Natural killer cell (primary cell): Measurements from ENCODE around the gene SRCIN1. TPM values are rescaled to one million over a fixed set of nuclear protein-coding genes. Genes with fewer than 3 reads are reported as not detected.

ENCODE experiments used
- ATAC-seq, 3 donors: fragments of 150-1000 bp in 2 of 3; fragments of 200-7000 bp in 1 of 3; cut with Tn5 transposase; 1 replicate in 1 of 3; 2 replicates in 2 of 3; pipeline ENCODE4 v1.10.0; 2021; ENCODE audit warnings: mild to moderate bottlenecking in 2 of 3, moderate library complexity in 2 of 3
- DNase-seq, 2 donors: peaks; one replicate each; pipeline versions ENCODE4 v3.0.0 to v3.0.0-alpha.2; 2013 to 2021; ENCODE audit warnings: mixed read lengths in 1 of 2
- H3K27ac ChIP-seq: one replicate; pipeline ENCODE4 v1.5.1; 2013; ENCODE audit warnings: mild to moderate bottlenecking, low read length
- H3K27me3 ChIP-seq: one replicate; pipeline ENCODE4 v1.6.1; 2013; ENCODE audit warnings: low read length; ENCODE audit not compliant: control insufficient read depth, insufficient read depth
- H3K36me3 ChIP-seq: one replicate; pipeline ENCODE4 v1.6.1; 2013; ENCODE audit warnings: low read length; ENCODE audit not compliant: control insufficient read depth, insufficient read depth
- H3K4me1 ChIP-seq: one replicate; pipeline ENCODE4 v1.6.1; 2013; ENCODE audit warnings: low read length; ENCODE audit not compliant: control insufficient read depth, insufficient read depth
- H3K4me3 ChIP-seq: one replicate; pipeline ENCODE4 v1.5.1; 2013; ENCODE audit warnings: low read length
- H3K9me3 ChIP-seq: one replicate; pipeline ENCODE4 v1.6.1; 2013; ENCODE audit warnings: low read length; ENCODE audit not compliant: control insufficient read depth, insufficient read depth
- H3K27ac Mint-ChIP-seq, 2 donors: one replicate each; pipeline ENCODE4 v1.8.0; 2022; ENCODE audit warnings: mild to moderate bottlenecking in 2 of 2, mixed read lengths in 2 of 2, moderate library complexity in 1 of 2
- H3K27me3 Mint-ChIP-seq, 2 donors: one replicate each; pipeline ENCODE4 v1.8.0; 2022; ENCODE audit warnings: low read depth in 2 of 2, mixed read lengths in 2 of 2
- H3K36me3 Mint-ChIP-seq: one replicate; pipeline ENCODE4 v1.8.0; 2022; ENCODE audit warnings: mixed read lengths
- H3K4me1 Mint-ChIP-seq, 2 donors: one replicate each; pipeline ENCODE4 v1.8.0; 2022; ENCODE audit warnings: mixed read lengths in 2 of 2
- H3K4me3 Mint-ChIP-seq: one replicate; pipeline ENCODE4 v1.8.0; 2022; ENCODE audit warnings: mild to moderate bottlenecking, moderate library complexity, mixed read lengths
- H3K9me3 Mint-ChIP-seq, 2 donors: one replicate each; pipeline ENCODE4 v1.8.0; 2022; ENCODE audit warnings: mixed read lengths in 2 of 2
- WGBS: methylation state at CpG from one replicate; pipeline ENCODE4 v1.1.7; 2013; ENCODE audit warnings: missing lambda C conversion rate; ENCODE audit not compliant: insufficient coverage; 5-methylcytosine and 5-hydroxymethylcytosine counted together
- intact Hi-C: fragments of 100-400 bp; cut with micrococcal nuclease; formaldehyde crosslinking; loops from one replicate; pipeline ENCODE4 v1.14.2; 2022
- total RNA-seq, 4 donors: library from RNA; stranded (reverse); fragments of 120-200 nt in 1 of 4; gene quantifications; one replicate each; pipeline versions ENCODE4 v1.2.3 to v1.2.4, GENCODE V29; 2013 to 2022
- TF ChIP-seq, protein P1 (sequence below): fragments of 200-600 bp; IDR thresholded peaks from one replicate; pipeline ENCODE4 v1.8.0; 2022; ENCODE audit warnings: antibody characterized with exemption

SRCIN1 gene
- total RNA-seq, 3 donors from 2014 or later (not counting 1 experiment from before 2014, with no cell fraction given): 0.28 to 0.50 TPM; not detected in 1

GRCh38 chr17:38571833-38572668 lies 33.7 kb downstream of the SRCIN1 start:
- Mint-ChIP-seq H3K27ac (no peak overlapping the region), H3K4me3 (no peak overlapping the region), H3K36me3 (no peaks in the 10 kb centered on the region), H3K27me3 (peaks cover 76 to 77% of the 10 kb centered on the region in 2 donors), H3K9me3 (no peaks in the 10 kb centered on the region), H3K4me1 (peaks cover 7 to 11% of the 10 kb centered on the region in 2 donors)
- DNase-seq (no peak), ATAC-seq (peak in 1 of 3 donors; percentile 7)
- TF ChIP-seq, protein P1, sequence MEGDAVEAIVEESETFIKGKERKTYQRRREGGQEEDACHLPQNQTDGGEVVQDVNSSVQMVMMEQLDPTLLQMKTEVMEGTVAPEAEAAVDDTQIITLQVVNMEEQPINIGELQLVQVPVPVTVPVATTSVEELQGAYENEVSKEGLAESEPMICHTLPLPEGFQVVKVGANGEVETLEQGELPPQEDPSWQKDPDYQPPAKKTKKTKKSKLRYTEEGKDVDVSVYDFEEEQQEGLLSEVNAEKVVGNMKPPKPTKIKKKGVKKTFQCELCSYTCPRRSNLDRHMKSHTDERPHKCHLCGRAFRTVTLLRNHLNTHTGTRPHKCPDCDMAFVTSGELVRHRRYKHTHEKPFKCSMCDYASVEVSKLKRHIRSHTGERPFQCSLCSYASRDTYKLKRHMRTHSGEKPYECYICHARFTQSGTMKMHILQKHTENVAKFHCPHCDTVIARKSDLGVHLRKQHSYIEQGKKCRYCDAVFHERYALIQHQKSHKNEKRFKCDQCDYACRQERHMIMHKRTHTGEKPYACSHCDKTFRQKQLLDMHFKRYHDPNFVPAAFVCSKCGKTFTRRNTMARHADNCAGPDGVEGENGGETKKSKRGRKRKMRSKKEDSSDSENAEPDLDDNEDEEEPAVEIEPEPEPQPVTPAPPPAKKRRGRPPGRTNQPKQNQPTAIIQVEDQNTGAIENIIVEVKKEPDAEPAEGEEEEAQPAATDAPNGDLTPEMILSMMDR: no peak
- peaks cover 39% of the 10 kb centered on the region for H3K27me3 ChIP-seq
- H3K4me3 ChIP-seq: no peak overlapping the region
- 1% methylated on average over 35 of the region's 39 CpGs for WGBS
- no peaks in the 10 kb centered on the region for H3K36me3 ChIP-seq
- H3K9me3 ChIP-seq: no peaks in the 10 kb centered on the region
- H3K4me1 ChIP-seq: peaks cover 10% of the 10 kb centered on the region
- no peak overlapping the region for H3K27ac ChIP-seq
- intact Hi-C loops: no loop called here

GRCh38 chr17:38569701-38570512 lies 35.8 kb downstream of the SRCIN1 start:
- Mint-ChIP-seq H3K27ac (no peak overlapping the region), H3K4me3 (no peak overlapping the region), H3K9me3 (no peaks in the 10 kb centered on the region), H3K27me3 (peaks cover 74 to 75% of the 10 kb centered on the region in 2 donors), H3K4me1 (peaks cover 7 to 11% of the 10 kb centered on the region in 2 donors), H3K36me3 (no peaks in the 10 kb centered on the region)
- no peak overlapping the region for H3K4me3 ChIP-seq
- peaks cover 47% of the 10 kb centered on the region for H3K27me3 ChIP-seq
- H3K4me1 ChIP-seq: peaks cover 10% of the 10 kb centered on the region
- H3K27ac ChIP-seq: no peak overlapping the region
- ATAC-seq (no peak), DNase-seq (no peak)
- H3K9me3 ChIP-seq: no peaks in the 10 kb centered on the region
- H3K36me3 ChIP-seq: no peaks in the 10 kb centered on the region
- WGBS: 81% methylated on average over 21 of the region's 21 CpGs
- TF ChIP-seq, protein P1: no peak
- intact Hi-C loops: no loop called here

- H3K27me3 ChIP-seq: peaks cover 45% of the 10 kb centered on the region
- TF ChIP-seq, protein P1: no peak
- H3K4me1 Mint-ChIP-seq: peaks cover 7 to 10% of the 10 kb centered on the region in 2 donors
- H3K36me3 Mint-ChIP-seq: no peaks in the 10 kb centered on the region
- H3K4me3 ChIP-seq: no peak overlapping the region
- ATAC-seq (no peak), DNase-seq (no peak)
- no peak overlapping the region for H3K27ac Mint-ChIP-seq
- no peaks in the 10 kb centered on the region for H3K9me3 ChIP-seq
- H3K27ac ChIP-seq: no peak overlapping the region
- no peaks in the 10 kb centered on the region for H3K36me3 ChIP-seq
- intact Hi-C loops: no loop called here
- no peak overlapping the region for H3K4me3 Mint-ChIP-seq
- no peaks in the 10 kb centered on the region for H3K9me3 Mint-ChIP-seq
- H3K27me3 Mint-ChIP-seq: peaks cover 72 to 76% of the 10 kb centered on the region in 2 donors
- 87% methylated on average over 9 of the region's 9 CpGs for whole genome bisulfite sequencing
- H3K4me1 ChIP-seq: peaks cover 11% of the 10 kb centered on the region
These were observed 36.8 kb downstream of the SRCIN1 start for GRCh38 chr17:38568845-38569510.
